Naive thymus-derived CD4-positive, alpha-beta T cell (primary cell): ENCODE data around the gene ZNF236. TPM values are rescaled to one million over a fixed set of nuclear protein-coding genes. Genes with fewer than 3 reads are reported as not detected.

Source experiments
- ATAC-seq: fragments of 150-1000 bp; cut with Tn5 transposase; 2 replicates; pipeline ENCODE4 v1.10.0; 2021; ENCODE audit warnings: mild to moderate bottlenecking, moderate library complexity
- CTCF ChIA-PET: fragments of 350-600 bp; sonication (Branson Sonifier 250); formaldehyde crosslinking; loops from one replicate; lab custom pipeline; 2021; ENCODE audit warnings: antibody characterized with exemption; lab: Charles Lee
- POLR2A ChIA-PET: fragments of 350-600 bp; sonication (Branson Sonifier 250); formaldehyde crosslinking; loops from one replicate; lab custom pipeline; 2021; ENCODE audit warnings: antibody characterized with exemption, inconsistent platforms; lab: Charles Lee
- DNase-seq, 9 donors: peaks; one replicate each; pipeline versions ENCODE4 v3.0.0 to v3.0.0-alpha.2; 2020 to 2022; ENCODE audit warnings: mixed read lengths in 1 of 9
- H3K27ac ChIP-seq: one replicate; pipeline ENCODE4 v1.7.0; 2013; ENCODE audit warnings: mild to moderate bottlenecking, low read depth, low read length, moderate library complexity
- H3K27me3 ChIP-seq, 2 donors: one replicate each; pipeline ENCODE4 v1.7.0; 2013; ENCODE audit warnings: low read length in 2 of 2, mild to moderate bottlenecking in 2 of 2, moderate library complexity in 2 of 2; ENCODE audit not compliant: control insufficient read depth in 2 of 2, insufficient read depth in 2 of 2
- H3K36me3 ChIP-seq, 3 experiments: 1 replicate in 2 of 3; 2 replicates in 1 of 3; pipeline ENCODE4 v1.7.0; 2013; ENCODE audit warnings: low read length in 3 of 3, mild to moderate bottlenecking in 3 of 3, moderate library complexity in 1 of 3; ENCODE audit not compliant: insufficient read depth in 3 of 3, control insufficient read depth in 2 of 3
- H3K4me1 ChIP-seq, 2 donors: one replicate each; pipeline ENCODE4 v1.7.0; 2013; ENCODE audit warnings: low read length in 2 of 2, mild to moderate bottlenecking in 2 of 2, moderate library complexity in 1 of 2; ENCODE audit not compliant: control insufficient read depth in 2 of 2, insufficient read depth in 2 of 2
- H3K4me3 ChIP-seq: 2 replicates; pipeline ENCODE4 v1.7.0; 2013; ENCODE audit warnings: mild to moderate bottlenecking, low read length
- H3K9me3 ChIP-seq, 3 experiments: 1 replicate in 2 of 3; 2 replicates in 1 of 3; pipeline ENCODE4 v1.7.0; 2013; ENCODE audit warnings: low read length in 3 of 3; ENCODE audit not compliant: control insufficient read depth in 2 of 3
- H3K27ac Mint-ChIP-seq, 9 donors: one replicate each; pipeline ENCODE4 v1.8.0; 2020 to 2022; ENCODE audit warnings: mixed read lengths in 9 of 9, mild to moderate bottlenecking in 8 of 9, moderate library complexity in 5 of 9, inconsistent platforms in 2 of 9
- H3K27me3 Mint-ChIP-seq, 5 donors: one replicate each; pipeline ENCODE4 v1.8.0; 2021 to 2022; ENCODE audit warnings: mixed read lengths in 5 of 5, mild to moderate bottlenecking in 1 of 5
- H3K36me3 Mint-ChIP-seq, 5 donors: one replicate each; pipeline ENCODE4 v1.8.0; 2020 to 2022; ENCODE audit warnings: mixed read lengths in 5 of 5, mild to moderate bottlenecking in 3 of 5, inconsistent platforms in 1 of 5
- H3K4me1 Mint-ChIP-seq, 7 donors: one replicate each; pipeline ENCODE4 v1.8.0; 2020 to 2022; ENCODE audit warnings: mixed read lengths in 7 of 7, mild to moderate bottlenecking in 3 of 7, inconsistent platforms in 1 of 7
- H3K4me3 Mint-ChIP-seq, 10 donors: one replicate each; pipeline ENCODE4 v1.8.0; 2020 to 2022; ENCODE audit warnings: mild to moderate bottlenecking in 10 of 10, mixed read lengths in 10 of 10, moderate library complexity in 6 of 10, inconsistent platforms in 2 of 10
- H3K9me3 Mint-ChIP-seq, 11 donors: one replicate each; pipeline ENCODE4 v1.8.0; 2020 to 2022; ENCODE audit warnings: mixed read lengths in 11 of 11, mild to moderate bottlenecking in 4 of 11, inconsistent platforms in 1 of 11, moderate library complexity in 1 of 11
- intact Hi-C, 2 donors: fragments of 100-400 bp; cut with micrococcal nuclease; formaldehyde crosslinking; loops; one replicate each; pipeline ENCODE4 v1.15.1; 2023
- polyA plus RNA-seq, 2 donors: library from polyadenylated mRNA; unstranded; fragments of 300-500 nt; fragmentation: Illumina TruSeq; gene quantifications; one replicate each; pipeline ENCODE4 v1.2.3, GENCODE V29; 2021
- total RNA-seq, 6 experiments: library from RNA in 5 of 6; stranded (reverse) in 5 of 6; gene quantifications; 1 replicate in 5 of 6; 2 replicates in 1 of 6; pipeline ENCODE4 v1.2.3 and lab custom pipeline; 2021 to 2026

The ZNF236 gene
- total and polyA plus RNA-seq, 7 experiments from 2014 or later, result 5.7 to 34.5 (median 28.6) TPM

GRCh38 chr18:76982841-76983583, 160.7 kb downstream of the ZNF236 start:
- H3K4me1 Mint-ChIP-seq, result peaks cover 0 to 8% (median 6%) of the 10 kb centered on the region in 7 donors
- CTCF ChIA-PET, result interaction anchor here (0.5 to 2.3 kb wide), 16 partner anchors 8 to 228 kb away, joined by 3 to 18 read pairs (median 4); no protein-coding TSS in a partner anchor

GRCh38 chr18:76983613-76984051, 161.3 kb downstream of the ZNF236 start:
- H3K27me3 ChIP-seq, result no peaks in the 10 kb centered on the region
- H3K27ac Mint-ChIP-seq, result peak overlapping the region in 1 of 9 donors; percentile 51
- no peak overlapping the region for H3K4me3 Mint-ChIP-seq
- POLR2A ChIA-PET, result interaction anchor here (1.7 to 2.1 kb wide), 2 partner anchors 162 to 226 kb away, joined by 4 to 6 read pairs; partner anchors contain the start of gene ZNF236
- no peaks in the 10 kb centered on the region for H3K27me3 Mint-ChIP-seq
- peaks cover 0 to 8% (median 6%) of the 10 kb centered on the region in 7 donors for H3K4me1 Mint-ChIP-seq
- H3K36me3 Mint-ChIP-seq, result no peaks in the 10 kb centered on the region
- no peaks in the 10 kb centered on the region for H3K9me3 Mint-ChIP-seq
- H3K36me3 ChIP-seq, result no peaks in the 10 kb centered on the region
- H3K4me1 ChIP-seq, result peaks cover 0 to 7% of the 10 kb centered on the region in 2 donors
- intact Hi-C loops, result loop anchor here (1.0 to 5.0 kb wide), 9 partner anchors 21 to 669 kb away; no protein-coding TSS in a partner anchor
- CTCF ChIA-PET, result interaction anchor here (0.9 to 2.3 kb wide), 12 partner anchors 7 to 227 kb away, joined by 3 to 18 read pairs (median 6); no protein-coding TSS in a partner anchor
- no peaks in the 10 kb centered on the region for H3K9me3 ChIP-seq
- DNase-seq (no peak), ATAC-seq (no peak)
- H3K4me3 ChIP-seq, result no peak overlapping the region
- H3K27ac ChIP-seq, result no peak overlapping the region

More at GRCh38 chr18:76982841-76983583, 160.7 kb downstream of the ZNF236 start:
- H3K36me3 Mint-ChIP-seq, result no peaks in the 10 kb centered on the region
- ATAC-seq (peak; percentile 98), DNase-seq (peak; percentile 62 to 87 (median 81))
- peak overlapping the region in 3 of 10 donors; percentile 27 to 53 (median 40) for H3K4me3 Mint-ChIP-seq
- Histone ChIP-seq H3K36me3 (no peaks in the 10 kb centered on the region), H3K9me3 (no peaks in the 10 kb centered on the region), H3K4me3 (no peak overlapping the region), H3K27ac (no peak overlapping the region), H3K4me1 (peaks cover 0 to 7% of the 10 kb centered on the region in 2 donors), H3K27me3 (no peaks in the 10 kb centered on the region)
- POLR2A ChIA-PET, result interaction anchor here (1.7 to 2.1 kb wide), 2 partner anchors 161 to 227 kb away, joined by 4 to 6 read pairs; partner anchors contain the start of gene ZNF236
- intact Hi-C loops, result loop anchor here (1.0 to 5.0 kb wide), 9 partner anchors 20 to 669 kb away; no protein-coding TSS in a partner anchor
- no peaks in the 10 kb centered on the region for H3K27me3 Mint-ChIP-seq
- H3K27ac Mint-ChIP-seq, result peak overlapping the region in 2 of 9 donors; percentile 4 to 51
- H3K9me3 Mint-ChIP-seq, result no peaks in the 10 kb centered on the region

GRCh38 chr18:76984193-76985155, 162.1 kb downstream of the ZNF236 start:
- H3K4me3 ChIP-seq, result no peak overlapping the region
- Mint-ChIP-seq H3K9me3 (no peaks in the 10 kb centered on the region), H3K4me3 (no peak overlapping the region), H3K27ac (peak overlapping the region in 1 of 9 donors; percentile 18), H3K4me1 (peaks cover 0 to 8% (median 6%) of the 10 kb centered on the region in 7 donors), H3K27me3 (no peaks in the 10 kb centered on the region), H3K36me3 (no peaks in the 10 kb centered on the region)
- H3K9me3 ChIP-seq, result no peaks in the 10 kb centered on the region
- ATAC-seq (no peak), DNase-seq (peak in 1 of 9 donors; percentile 19)
- ChIA-PET POLR2A (interaction anchor here (2.1 kb wide), 1 partner anchor 225 kb away, joined by 6 read pairs; no protein-coding TSS in a partner anchor), CTCF (interaction anchor here (0.8 to 2.3 kb wide), 8 partner anchors 12 to 226 kb away, joined by 3 to 18 read pairs (median 4); no protein-coding TSS in a partner anchor)
- no peaks in the 10 kb centered on the region for H3K27me3 ChIP-seq
- H3K36me3 ChIP-seq, result no peaks in the 10 kb centered on the region
- no peak overlapping the region for H3K27ac ChIP-seq
- intact Hi-C loops, result loop anchor here in 1 of 2 donors (5.0 kb wide), 2 partner anchors 228 to 668 kb away; no protein-coding TSS in a partner anchor
- H3K4me1 ChIP-seq, result peaks cover 0 to 7% of the 10 kb centered on the region in 2 donors

DNA sequence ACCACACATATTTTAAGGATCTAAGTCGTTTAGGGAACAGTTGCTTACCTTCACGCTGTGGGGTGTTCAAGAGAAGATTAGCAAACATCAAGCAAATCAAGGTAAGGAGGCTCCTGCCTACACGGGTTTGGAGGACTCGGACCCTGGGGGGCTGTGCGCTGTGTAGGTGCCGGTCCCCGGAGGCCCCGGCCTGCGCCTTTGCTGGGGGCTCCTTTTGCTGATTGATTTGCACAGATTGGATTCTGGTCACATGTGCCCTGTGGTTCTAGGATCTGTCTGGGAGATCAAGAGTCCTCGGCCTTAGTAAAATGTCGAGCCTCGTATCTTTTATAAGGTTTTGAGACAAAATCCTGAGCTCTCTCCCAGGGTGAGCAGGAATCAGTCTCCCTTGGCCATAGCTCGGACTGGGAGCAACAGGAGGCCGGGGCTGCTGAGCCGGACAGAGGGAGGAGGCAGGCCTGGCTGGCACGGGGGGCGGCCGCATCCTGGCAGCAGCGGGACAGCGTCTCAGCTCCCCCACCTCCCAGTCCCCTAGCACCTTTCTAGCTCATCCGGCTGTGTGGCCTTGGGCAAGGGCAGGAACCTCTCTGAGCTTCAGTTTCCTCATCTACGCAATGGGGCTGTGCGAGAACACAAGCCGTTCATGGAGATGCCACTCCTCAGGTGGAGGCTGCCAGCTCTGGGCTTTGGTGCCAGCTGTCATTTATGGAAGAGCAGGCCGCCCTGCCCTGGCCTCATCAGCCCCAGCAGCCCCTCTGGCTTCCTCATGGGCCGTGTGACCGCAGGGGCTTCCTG, 163.0 kb downstream of the ZNF236 start:
- intact Hi-C loops, result no loop called here
- Mint-ChIP-seq H3K9me3 (no peaks in the 10 kb centered on the region), H3K36me3 (no peaks in the 10 kb centered on the region), H3K27ac (no peak overlapping the region), H3K4me3 (no peak overlapping the region), H3K4me1 (peaks cover 0 to 8% (median 6%) of the 10 kb centered on the region in 7 donors), H3K27me3 (no peaks in the 10 kb centered on the region)
- no peaks in the 10 kb centered on the region for H3K27me3 ChIP-seq
- DNase-seq, result no peak
- ChIA-PET CTCF (interaction anchor here (0.6 to 1.0 kb wide), 3 partner anchors 182 to 916 kb away, joined by 3 read pairs; no protein-coding TSS in a partner anchor), POLR2A (no interaction called here)
- no peaks in the 10 kb centered on the region for H3K9me3 ChIP-seq
- ATAC-seq, result no peak
- H3K27ac ChIP-seq, result no peak overlapping the region
- peaks cover 0 to 7% of the 10 kb centered on the region in 2 donors for H3K4me1 ChIP-seq
- no peak overlapping the region for H3K4me3 ChIP-seq
- no peaks in the 10 kb centered on the region for H3K36me3 ChIP-seq

DNA sequence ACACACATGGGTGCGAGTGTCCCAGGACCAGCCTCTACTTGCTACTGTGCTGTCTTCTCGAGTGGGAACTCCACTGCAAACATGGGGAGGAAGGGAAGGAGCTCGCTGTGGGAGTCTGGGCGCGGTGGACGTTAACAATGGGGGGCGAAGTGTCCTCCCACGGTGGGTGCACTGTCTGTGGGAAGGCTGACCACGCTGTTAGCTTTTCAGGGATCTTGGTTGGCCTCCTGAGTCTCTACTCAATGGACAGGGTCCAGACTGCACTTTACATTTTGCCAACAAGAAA, 163.5 kb downstream of the ZNF236 start:
- Mint-ChIP-seq H3K27ac (peak overlapping the region in 1 of 9 donors; percentile 1), H3K4me1 (peaks cover 1 to 8% (median 6%) of the 10 kb centered on the region in 7 donors), H3K36me3 (no peaks in the 10 kb centered on the region), H3K9me3 (no peaks in the 10 kb centered on the region), H3K4me3 (no peak overlapping the region), H3K27me3 (peaks cover 0 to 2% (median 0%) of the 10 kb centered on the region in 5 donors)
- CTCF ChIA-PET, result interaction anchor here (0.6 to 1.0 kb wide), 2 partner anchors 183 to 916 kb away, joined by 3 read pairs; no protein-coding TSS in a partner anchor
- intact Hi-C loops, result no loop called here
- no peak for ATAC-seq
- H3K4me3 ChIP-seq, result no peak overlapping the region
- H3K36me3 ChIP-seq, result no peaks in the 10 kb centered on the region
- no peaks in the 10 kb centered on the region for H3K27me3 ChIP-seq
- peaks cover 0 to 7% of the 10 kb centered on the region in 2 donors for H3K4me1 ChIP-seq
- H3K9me3 ChIP-seq, result no peaks in the 10 kb centered on the region
- POLR2A ChIA-PET, result no interaction called here
- no peak for DNase-seq
- H3K27ac ChIP-seq, result no peak overlapping the region
